Prostate gland (tissue), 2 donors: ENCODE results near the gene BMI1. TPM values are rescaled to one million over a fixed set of nuclear protein-coding genes. Genes with fewer than 3 reads are reported as not detected.
"Not testable (repeated sequence)": the region's sequence is repeated elsewhere in the genome, so short reads cannot be mapped to it uniquely, and the experiment has no call there.

Source experiments
- DNase-seq: peaks from one replicate; pipeline ENCODE4 v3.0.0-alpha.2; 2019; ENCODE audit warnings: low spot score
- H3K27ac ChIP-seq, 2 donors: fragments of 200-600 bp; sonication (generic); 2 replicates each; pipeline ENCODE4 v1.5.1; 2017 to 2019
- H3K27me3 ChIP-seq: fragments of 200-600 bp; sonication (generic); replicated peaks from 2 replicates; pipeline ENCODE4 v1.5.1; 2019; ENCODE audit not compliant: insufficient read depth
- H3K36me3 ChIP-seq, 2 donors: fragments of 200-600 bp; sonication (generic); 1 replicate in 1 of 2; 2 replicates in 1 of 2; pipeline versions ENCODE4 v1.5.1 to v1.8.1; 2017 to 2019
- H3K4me1 ChIP-seq: fragments of 200-600 bp; sonication (generic); replicated peaks from 2 replicates; pipeline ENCODE4 v1.5.1; 2019
- H3K4me3 ChIP-seq, 2 donors: fragments of 200-600 bp; sonication (generic); 2 replicates each; pipeline ENCODE4 v1.5.1; 2017 to 2019
- H3K9me3 ChIP-seq: fragments of 200-600 bp; sonication (generic); 2 replicates; pipeline ENCODE4 v1.5.1; 2017
- POLR2A ChIP-seq: fragments of 450-650 bp; IDR thresholded peaks from one replicate; pipeline ENCODE4 v1.6.1; 2016; ENCODE audit warnings: antibody characterized with exemption, mild to moderate bottlenecking
- POLR2AphosphoS5 ChIP-seq: sonication (generic); formaldehyde crosslinking; IDR thresholded peaks from one replicate; pipeline ENCODE4 v1.6.1; 2017; ENCODE audit warnings: antibody characterized with exemption
- WGBS: methylation state at CpG from one replicate; pipeline ENCODE4 v1.1.5; 2018; 5-methylcytosine and 5-hydroxymethylcytosine counted together
- intact Hi-C: fragments of 100-400 bp; cut with DNase I; formaldehyde crosslinking; loops from one replicate; pipeline ENCODE4 v1.14.2; 2022
- total RNA-seq, 2 donors: library from RNA; depleted of rRNA; stranded (reverse); fragments of >200 nt; gene quantifications; one replicate each; pipeline ENCODE4 v1.1.0, GENCODE V29; 2016
- TF ChIP-seq, protein P1 (sequence below), 4 experiments: fragments of 200-600 bp in 2 of 4; fragments of 450-650 bp in 2 of 4; sonication (generic) in 2 of 4; IDR thresholded peaks; 1 replicate in 3 of 4; 2 replicates in 1 of 4; pipeline ENCODE4 v1.5.1; 2016 to 2019; ENCODE audit warnings: antibody characterized with exemption in 4 of 4, mild to moderate bottlenecking in 2 of 4, moderate library complexity in 2 of 4

Gene BMI1
- total RNA-seq, 2 donors from 2014 or later = 70.8 to 88.4 TPM

DNA sequence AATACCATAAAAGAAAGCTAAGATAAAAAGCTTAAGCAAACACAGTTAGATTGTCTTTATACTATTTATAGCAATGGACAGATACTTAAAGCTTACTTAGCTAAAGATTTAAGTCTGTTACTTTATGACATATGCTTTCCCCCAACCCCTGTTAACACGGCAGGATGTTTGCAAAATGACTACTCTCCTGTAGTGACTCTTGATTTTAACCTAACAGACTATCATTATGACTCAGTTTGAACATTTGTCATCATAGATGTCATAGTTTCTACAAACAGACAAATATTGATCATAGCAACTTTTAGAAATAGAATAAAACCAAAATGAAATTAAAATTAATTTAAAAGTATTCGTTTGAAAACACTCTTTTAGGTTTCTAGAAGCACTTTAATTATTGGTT, 12.5 kb upstream of the BMI1 start:
- no peaks in the 10 kb centered on the region for H3K27me3 ChIP-seq
- no peak overlapping the region for H3K27ac ChIP-seq
- H3K36me3 ChIP-seq = no peaks in the 10 kb centered on the region
- intact Hi-C loops = no loop called here
- no peak overlapping the region for H3K4me3 ChIP-seq
- H3K4me1 ChIP-seq = no peaks in the 10 kb centered on the region
- TF ChIP-seq POLR2A = no peak
- no peak for TF ChIP-seq POLR2AphosphoS5
- TF ChIP-seq, protein P1, sequence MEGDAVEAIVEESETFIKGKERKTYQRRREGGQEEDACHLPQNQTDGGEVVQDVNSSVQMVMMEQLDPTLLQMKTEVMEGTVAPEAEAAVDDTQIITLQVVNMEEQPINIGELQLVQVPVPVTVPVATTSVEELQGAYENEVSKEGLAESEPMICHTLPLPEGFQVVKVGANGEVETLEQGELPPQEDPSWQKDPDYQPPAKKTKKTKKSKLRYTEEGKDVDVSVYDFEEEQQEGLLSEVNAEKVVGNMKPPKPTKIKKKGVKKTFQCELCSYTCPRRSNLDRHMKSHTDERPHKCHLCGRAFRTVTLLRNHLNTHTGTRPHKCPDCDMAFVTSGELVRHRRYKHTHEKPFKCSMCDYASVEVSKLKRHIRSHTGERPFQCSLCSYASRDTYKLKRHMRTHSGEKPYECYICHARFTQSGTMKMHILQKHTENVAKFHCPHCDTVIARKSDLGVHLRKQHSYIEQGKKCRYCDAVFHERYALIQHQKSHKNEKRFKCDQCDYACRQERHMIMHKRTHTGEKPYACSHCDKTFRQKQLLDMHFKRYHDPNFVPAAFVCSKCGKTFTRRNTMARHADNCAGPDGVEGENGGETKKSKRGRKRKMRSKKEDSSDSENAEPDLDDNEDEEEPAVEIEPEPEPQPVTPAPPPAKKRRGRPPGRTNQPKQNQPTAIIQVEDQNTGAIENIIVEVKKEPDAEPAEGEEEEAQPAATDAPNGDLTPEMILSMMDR (IDR thresholded peaks at IDR 0.05) = no peak
- no peak for DNase-seq
- WGBS = 82% methylated on average over 2 of the region's 2 CpGs
- no peaks in the 10 kb centered on the region for H3K9me3 ChIP-seq

DNA sequence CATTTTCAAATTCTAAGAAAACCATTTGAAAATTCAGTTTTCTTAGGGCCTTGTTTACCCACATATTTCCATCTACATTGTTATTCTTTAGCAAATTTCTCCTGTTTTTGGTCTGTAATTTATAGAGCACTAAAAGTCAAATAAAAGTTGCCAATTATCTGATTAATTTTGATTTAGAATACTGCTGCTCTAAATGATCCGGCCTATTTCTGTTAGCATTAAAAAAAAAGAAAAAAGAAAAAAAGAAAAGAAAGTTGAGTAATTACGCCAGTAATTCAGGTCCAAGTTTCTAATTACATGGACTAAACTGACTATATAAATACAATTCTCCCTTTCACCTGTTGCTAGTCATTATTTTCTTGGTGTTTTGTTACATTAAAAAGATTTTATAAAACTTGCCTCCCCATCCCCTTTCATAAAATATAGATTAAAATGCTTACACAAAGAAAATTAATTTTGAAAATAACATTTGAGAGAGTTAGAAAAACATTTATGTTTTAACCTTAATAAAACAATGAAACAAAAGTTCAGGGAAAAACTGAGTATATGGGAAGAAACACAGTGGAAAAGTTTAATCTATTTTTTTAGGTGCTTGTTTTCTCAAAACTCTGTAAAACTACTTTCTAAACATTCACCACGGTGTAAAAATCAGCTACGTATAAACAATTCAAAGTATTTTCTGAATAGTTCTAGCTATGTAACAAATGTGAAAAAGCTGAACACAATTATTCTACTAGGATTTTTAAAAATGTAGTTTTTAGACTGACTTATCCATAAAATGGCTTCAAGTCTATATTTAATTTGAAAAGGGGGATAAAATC, 11.5 kb upstream of the BMI1 start:
- no peak for DNase-seq
- TF ChIP-seq, protein P1 (IDR thresholded peaks at IDR 0.05) = no peak
- TF ChIP-seq POLR2A (no peak), POLR2AphosphoS5 (no peak)
- Histone ChIP-seq H3K4me3 (no peak overlapping the region), H3K27ac (no peak overlapping the region), H3K36me3 (no peaks in the 10 kb centered on the region), H3K27me3 (no peaks in the 10 kb centered on the region), H3K9me3 (no peaks in the 10 kb centered on the region), H3K4me1 (no peaks in the 10 kb centered on the region)
- 96% methylated on average over 4 of the region's 4 CpGs for WGBS
- intact Hi-C loops = no loop called here

DNA sequence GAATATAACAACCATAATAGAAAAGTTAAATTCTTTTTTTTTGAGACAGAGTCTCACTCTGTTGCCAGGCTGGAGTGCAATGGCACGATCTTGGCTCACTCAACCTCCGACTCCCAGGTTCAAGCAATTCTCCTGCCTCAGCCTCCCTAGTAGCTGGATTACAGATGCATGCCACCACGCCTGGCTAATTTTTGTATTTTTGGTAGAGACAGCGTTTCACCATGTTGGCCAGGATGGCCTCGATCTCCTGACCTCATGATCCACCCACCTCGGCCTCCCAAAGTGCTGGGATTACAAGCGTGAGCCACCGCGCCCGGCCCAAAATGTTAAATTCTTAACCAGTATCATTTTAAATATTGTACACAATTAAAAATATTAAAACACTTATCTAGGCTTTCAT, 10.9 kb upstream of the BMI1 start:
- not testable (repeated sequence) for H3K4me1 ChIP-seq, H3K27me3 ChIP-seq, DNase-seq, H3K36me3 ChIP-seq, H3K4me3 ChIP-seq, H3K9me3 ChIP-seq, H3K27ac ChIP-seq
- intact Hi-C loops = loop anchor here (10.0 kb wide), 1 partner anchor 755 kb away; no protein-coding TSS in a partner anchor
- WGBS = 96% methylated on average over 10 of the region's 10 CpGs

DNA sequence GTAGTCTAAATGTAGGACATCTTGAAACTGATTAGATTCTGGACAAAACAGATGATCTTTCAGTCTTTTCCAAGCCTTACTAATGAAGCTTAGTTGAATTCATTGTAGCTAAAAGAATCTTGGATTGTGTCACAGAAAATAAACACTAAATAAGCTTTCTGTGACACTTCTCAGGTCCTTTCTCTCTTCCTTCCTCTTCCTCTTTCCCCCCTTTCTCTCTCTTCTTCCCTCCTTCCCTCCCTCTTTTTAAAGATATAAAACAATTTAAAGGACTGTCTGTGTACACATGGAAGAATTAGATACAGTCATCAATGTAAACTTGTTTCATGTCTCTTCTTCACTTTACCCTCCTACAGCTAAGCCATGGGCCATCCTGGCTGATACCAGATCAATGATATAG, 10.0 kb upstream of the BMI1 start:
- DNase-seq = no peak
- Histone ChIP-seq H3K36me3 (no peaks in the 10 kb centered on the region), H3K4me3 (no peak overlapping the region), H3K27ac (no peak overlapping the region), H3K9me3 (no peaks in the 10 kb centered on the region), H3K4me1 (no peaks in the 10 kb centered on the region), H3K27me3 (no peaks in the 10 kb centered on the region)
- intact Hi-C loops = loop anchor here (10.0 kb wide), 1 partner anchor 754 kb away; no protein-coding TSS in a partner anchor
- TF ChIP-seq, protein P1 (IDR thresholded peaks at IDR 0.05) = no peak
- TF ChIP-seq POLR2A (no peak), POLR2AphosphoS5 (no peak)

DNA sequence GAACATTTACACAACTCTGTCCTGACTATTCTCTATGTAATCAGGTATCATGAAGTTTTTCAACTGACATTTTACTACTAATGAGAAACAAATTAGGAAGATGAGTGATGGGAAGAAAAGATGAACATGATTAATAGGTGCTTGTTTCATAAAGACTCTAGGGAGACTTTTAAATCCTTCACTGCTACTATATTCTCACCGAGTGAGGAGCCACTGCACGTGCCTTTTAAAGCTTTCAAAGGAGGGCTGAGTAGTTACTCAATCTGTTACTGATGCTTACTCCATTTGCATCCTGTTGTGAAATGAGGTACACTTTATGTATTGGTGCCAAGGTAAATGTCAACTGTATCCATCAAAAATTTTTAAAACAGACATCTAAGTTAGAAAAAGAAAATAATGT, 6.0 kb upstream of the BMI1 start:
- Histone ChIP-seq H3K27me3 (no peaks in the 10 kb centered on the region), H3K4me3 (no peak overlapping the region), H3K36me3 (no peaks in the 10 kb centered on the region), H3K4me1 (peaks cover 7% of the 10 kb centered on the region), H3K9me3 (no peaks in the 10 kb centered on the region), H3K27ac (no peak overlapping the region)
- WGBS = 71% methylated on average over 2 of the region's 2 CpGs
- TF ChIP-seq POLR2A = no peak
- no peak for TF ChIP-seq POLR2AphosphoS5
- TF ChIP-seq, protein P1 (IDR thresholded peaks at IDR 0.05) = no peak
- DNase-seq = no peak
- intact Hi-C loops = loop anchor here (5.0 to 10.0 kb wide), 2 partner anchors 313 to 750 kb away; partner anchors contain the start of gene DNAJC1
